ENCODE data around the gene CUL4A.

CUL4A gene

DNA sequence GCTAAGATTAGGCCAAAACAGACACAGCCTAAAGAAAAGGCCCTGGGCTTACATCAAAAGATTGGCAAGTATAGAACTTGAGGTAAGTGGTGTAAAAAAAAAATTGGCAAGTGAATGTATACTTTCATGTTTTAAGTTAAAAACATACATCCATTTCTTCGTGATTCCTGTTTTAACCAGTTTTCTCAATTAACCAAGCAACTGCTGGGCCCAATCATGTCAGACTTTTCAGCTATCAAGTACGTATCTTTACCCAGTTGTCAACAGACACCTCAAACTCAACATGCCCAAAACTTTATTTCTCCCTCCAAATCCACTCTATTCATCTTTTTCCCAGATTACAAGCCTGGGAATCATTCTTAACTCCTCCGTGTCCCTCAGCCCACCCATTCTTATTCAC, 2.0 kb upstream of the CUL4A start:
- H3K4me3 ChIP-seq (replicated peaks in 1 of 2; ENCODE audit: low read depth in 2 of 2, low read length in 2 of 2), result peak overlapping the region; percentile 73 to 90
- TF ChIP-seq, protein P1, sequence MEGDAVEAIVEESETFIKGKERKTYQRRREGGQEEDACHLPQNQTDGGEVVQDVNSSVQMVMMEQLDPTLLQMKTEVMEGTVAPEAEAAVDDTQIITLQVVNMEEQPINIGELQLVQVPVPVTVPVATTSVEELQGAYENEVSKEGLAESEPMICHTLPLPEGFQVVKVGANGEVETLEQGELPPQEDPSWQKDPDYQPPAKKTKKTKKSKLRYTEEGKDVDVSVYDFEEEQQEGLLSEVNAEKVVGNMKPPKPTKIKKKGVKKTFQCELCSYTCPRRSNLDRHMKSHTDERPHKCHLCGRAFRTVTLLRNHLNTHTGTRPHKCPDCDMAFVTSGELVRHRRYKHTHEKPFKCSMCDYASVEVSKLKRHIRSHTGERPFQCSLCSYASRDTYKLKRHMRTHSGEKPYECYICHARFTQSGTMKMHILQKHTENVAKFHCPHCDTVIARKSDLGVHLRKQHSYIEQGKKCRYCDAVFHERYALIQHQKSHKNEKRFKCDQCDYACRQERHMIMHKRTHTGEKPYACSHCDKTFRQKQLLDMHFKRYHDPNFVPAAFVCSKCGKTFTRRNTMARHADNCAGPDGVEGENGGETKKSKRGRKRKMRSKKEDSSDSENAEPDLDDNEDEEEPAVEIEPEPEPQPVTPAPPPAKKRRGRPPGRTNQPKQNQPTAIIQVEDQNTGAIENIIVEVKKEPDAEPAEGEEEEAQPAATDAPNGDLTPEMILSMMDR (IDR thresholded peaks at IDR 0.05; ENCODE audit: low read depth, low read length), result no peak
- no peak for DNase-seq (ENCODE audit: low read depth in 2 of 2)

DNA sequence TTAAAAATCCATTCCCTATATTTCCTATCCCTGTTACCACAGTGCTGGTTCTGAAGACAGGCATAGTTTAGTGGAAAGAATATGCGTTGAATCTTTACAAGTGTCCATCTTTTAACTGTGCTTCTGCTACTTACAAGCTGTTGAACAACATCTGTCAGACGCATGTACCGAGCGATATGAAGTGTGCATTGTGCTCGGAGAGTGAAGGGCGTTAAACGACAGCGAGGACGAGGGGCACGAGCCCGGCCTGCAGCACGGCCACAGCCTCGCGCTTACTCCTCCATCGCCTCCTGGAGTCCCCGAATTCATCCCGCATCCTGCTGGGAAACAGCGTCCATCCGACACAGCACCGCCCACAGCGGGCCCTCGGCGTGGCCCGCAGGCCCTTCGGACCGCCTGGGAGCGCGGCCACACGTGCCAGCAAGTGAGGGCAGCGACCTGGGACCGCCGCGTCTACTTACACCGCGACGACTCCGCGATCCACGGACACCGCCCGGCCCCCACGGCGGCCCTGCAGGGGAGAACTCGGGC, 1.5 kb upstream of the CUL4A start:
- H3K4me3 ChIP-seq (replicated peaks in 1 of 2; ENCODE audit: low read depth in 2 of 2, low read length in 2 of 2), result peak overlapping the region; percentile 73 to 90
- DNase-seq (ENCODE audit: low read depth in 2 of 2), result peak; percentile 63 to 65
- TF ChIP-seq, protein P1 (IDR thresholded peaks at IDR 0.05; ENCODE audit: low read depth, low read length), result no peak

DNA sequence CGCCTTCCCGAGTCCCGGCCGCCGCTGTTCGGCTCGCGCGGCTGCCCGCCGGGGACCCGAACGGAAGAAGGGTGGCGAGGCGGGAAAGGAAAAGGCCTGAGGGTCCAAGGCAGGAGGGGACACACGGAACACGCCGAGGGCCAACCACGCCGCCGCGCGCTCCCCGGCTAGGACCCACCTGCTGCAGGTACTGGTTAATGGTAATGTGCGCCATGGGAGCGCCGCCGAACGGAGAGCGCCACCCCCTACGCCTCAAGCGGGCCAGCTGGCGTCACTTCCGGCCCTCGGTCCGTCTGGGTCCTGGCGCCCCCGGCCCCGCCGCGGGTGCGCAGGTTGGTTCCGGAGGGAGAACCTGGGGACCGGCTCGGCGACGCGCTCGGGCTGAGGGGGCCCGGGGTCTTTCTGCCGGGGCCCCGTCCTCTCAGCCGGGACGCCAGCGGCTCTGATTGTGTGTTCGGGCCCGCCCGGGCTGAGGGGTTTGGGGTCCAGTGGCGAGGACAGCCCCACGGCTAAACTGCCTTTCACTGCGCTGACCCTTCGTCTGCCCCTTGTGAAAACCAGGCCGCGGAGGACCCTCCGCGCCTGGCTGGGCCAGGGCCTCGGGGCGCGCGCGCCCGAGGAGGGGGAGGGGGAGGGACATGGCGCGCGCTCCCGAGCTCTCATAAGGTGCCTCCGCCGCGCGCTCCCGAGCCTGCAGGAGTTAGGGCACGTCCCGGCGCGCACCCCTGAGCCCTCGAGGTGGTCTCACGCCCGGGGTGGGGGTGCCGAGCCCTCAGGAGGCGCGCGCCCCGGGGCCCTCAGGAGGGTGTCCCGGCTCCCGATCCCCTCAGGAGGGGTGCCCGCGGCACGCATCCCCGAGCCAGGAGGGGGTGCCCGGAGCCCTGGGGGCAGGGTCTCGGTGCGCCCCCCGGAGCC, 735 bp upstream of the CUL4A start, which contains the start of gene PCID2:
Gene PCID2 (minus strand): TSS at position 249 of the 915 bp plus-strand sequence. CDS start 35 bp downstream, at position 214.
- peak within 1 kb of the TSS; percentile 73 to 90 for H3K4me3 ChIP-seq (replicated peaks in 1 of 2; ENCODE audit: low read depth in 2 of 2, low read length in 2 of 2)
- DNase-seq (ENCODE audit: low read depth in 2 of 2), result peak; percentile 90
- TF ChIP-seq, protein P1 (IDR thresholded peaks at IDR 0.05; ENCODE audit: low read depth, low read length), result no peak

DNA sequence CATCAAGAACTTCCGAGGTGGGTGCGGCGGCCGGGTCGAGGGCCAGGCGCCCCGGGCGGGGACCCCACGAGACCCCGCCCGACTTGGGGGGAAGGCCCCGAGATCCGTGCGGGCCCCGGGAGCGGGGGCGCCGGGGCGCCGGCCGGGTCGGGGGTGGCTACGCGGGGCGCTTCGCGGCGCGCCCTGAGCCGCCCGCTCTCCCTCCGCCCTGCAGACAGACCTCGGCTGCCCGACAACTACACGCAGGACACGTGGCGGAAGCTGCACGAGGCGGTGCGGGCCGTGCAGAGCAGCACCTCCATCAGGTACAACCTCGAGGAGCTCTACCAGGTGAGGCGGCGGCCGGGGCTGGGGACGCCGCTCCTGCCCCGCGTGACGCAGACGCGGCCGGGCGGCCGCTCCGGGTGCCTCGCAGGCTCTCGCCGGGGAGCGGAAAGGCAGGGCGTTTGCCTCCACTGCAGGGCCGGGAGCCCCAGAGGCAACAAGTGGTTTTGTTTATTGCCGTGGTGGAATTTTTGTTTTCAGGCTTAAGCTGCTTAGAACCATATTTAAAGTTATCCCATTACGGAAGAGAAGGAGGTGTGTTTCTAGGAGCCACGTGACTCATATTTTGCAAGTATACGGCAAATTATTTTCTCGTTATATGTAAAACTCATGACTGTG, 477 bp downstream of the CUL4A start:
- TF ChIP-seq, protein P1 (IDR thresholded peaks at IDR 0.05; ENCODE audit: low read depth, low read length), result no peak
- peak; percentile 57 to 62 for DNase-seq (ENCODE audit: low read depth in 2 of 2)
- H3K4me3 ChIP-seq (replicated peaks in 1 of 2; ENCODE audit: low read depth in 2 of 2, low read length in 2 of 2), result peak overlapping the region; percentile 61 to 90

DNA sequence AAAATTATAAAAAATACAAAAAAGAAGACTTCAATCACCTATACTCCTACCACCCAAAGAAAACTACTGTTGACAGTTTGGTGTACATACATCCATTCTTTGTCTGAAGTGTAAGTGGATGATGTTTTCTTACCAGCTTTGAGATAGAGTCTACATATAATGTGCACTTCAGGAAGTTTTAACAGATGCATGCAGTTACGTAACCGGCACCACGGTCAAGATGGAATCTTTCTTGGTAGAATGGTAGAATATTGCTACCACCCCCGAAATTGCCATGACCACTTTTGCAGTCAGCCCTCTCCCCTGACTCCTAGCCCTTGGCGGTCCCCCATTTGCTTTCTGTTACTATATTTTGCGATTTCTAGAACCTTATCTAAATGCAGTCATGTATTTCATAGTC, 1.4 kb downstream of the CUL4A start:
- H3K4me3 ChIP-seq (replicated peaks in 1 of 2; ENCODE audit: low read depth in 2 of 2, low read length in 2 of 2), result peak overlapping the region in 1 of 2 donors; percentile 90
- no peak for DNase-seq (ENCODE audit: low read depth in 2 of 2)
- TF ChIP-seq, protein P1 (IDR thresholded peaks at IDR 0.05; ENCODE audit: low read depth, low read length), result no peak

DNA sequence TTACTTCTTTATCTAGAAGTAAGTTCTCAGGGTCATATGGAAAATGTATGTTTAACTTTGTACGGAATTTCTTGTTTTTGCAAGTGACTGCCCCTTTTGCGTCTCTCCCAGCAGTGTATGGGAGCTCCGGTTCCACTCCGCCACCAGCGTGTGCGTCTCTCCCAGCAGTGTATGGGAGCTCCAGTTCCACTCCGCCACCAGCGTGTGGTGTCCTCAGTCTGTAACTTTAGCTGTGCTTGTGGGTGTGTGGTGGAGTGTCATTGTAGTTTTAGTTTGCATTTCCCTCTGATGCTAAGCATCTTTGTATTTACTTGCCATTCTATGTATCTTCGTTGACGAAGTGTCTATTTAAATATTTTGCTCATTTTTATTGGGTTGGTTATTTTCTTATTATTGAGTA, 2.4 kb downstream of the CUL4A start:
- H3K4me3 ChIP-seq (replicated peaks in 1 of 2; ENCODE audit: low read depth in 2 of 2, low read length in 2 of 2), result no peak overlapping the region
- no peak for DNase-seq (ENCODE audit: low read depth in 2 of 2)
- TF ChIP-seq, protein P1 (IDR thresholded peaks at IDR 0.05; ENCODE audit: low read depth, low read length), result peak; percentile 4
